K562 (cell line): ENCODE data around the gene U2SURP. TPM values are rescaled to one million over a fixed set of nuclear protein-coding genes. Genes with fewer than 3 reads are reported as not detected.

Source experiments
- ATAC-seq: fragments of 200-7000 bp; cut with Tn5 transposase; 3 replicates; pipeline ENCODE4 v1.9.1; 2020; ENCODE audit warnings: moderate library complexity
- BruUV-seq: library from RNA; stranded (reverse); fragments of 400-500 nt; replicated peaks from 2 replicates; lab custom pipeline; 2021; lab: Mats Ljungman, UMichigan
- CTCF ChIA-PET: fragments of 300-600 bp; formaldehyde crosslinking; extraction: SDS; loops from one replicate; lab custom pipeline; 2021; ENCODE audit warnings: low intra/inter-chr PET ratio; lab: Yijun Ruan, JAX
- POLR2A ChIA-PET: fragments of 300-600, 350-650 bp; sonication (Branson Sonifier 250); formaldehyde crosslinking; extraction: SDS; loops from one replicate; lab custom pipeline; 2021; ENCODE audit warnings: antibody characterized with exemption, inconsistent platforms; lab: Yijun Ruan, JAX
- DNase-seq, 4 experiments: peaks; one replicate each; pipeline versions ENCODE4 v3.0.0 to v3.0.0-alpha.2; 2011 to 2018; ENCODE audit warnings: low spot score in 3 of 4, mixed read lengths in 3 of 4; ENCODE audit errors: extremely low read depth in 1 of 4
- FAIRE-seq: peaks from 2 replicates; lab custom pipeline; 2011; peaks lifted over from hg19 to GRCh38; lab: Jason Lieb, UNC
- H2AFZ ChIP-seq: 2 replicates; pipeline ENCODE4 v1.6.0; 2011; ENCODE audit warnings: low read depth, low read length, control low read depth, inconsistent platforms
- H3K27ac ChIP-seq: fragments of 200-600 bp; 3 replicates; pipeline ENCODE4 v1.8.0; 2011; ENCODE audit warnings: low read depth, mild to moderate bottlenecking, control low read depth, inconsistent platforms, low read length, moderate library complexity, mixed read lengths; ENCODE audit errors: extremely low read depth
- H3K27me3 ChIP-seq, 2 experiments: fragments of 300-600 bp in 1 of 2; 2 replicates in 1 of 2; 3 replicates in 1 of 2; pipeline versions ENCODE4 v1.6.0 to v1.8.0; 2011; ENCODE audit warnings: inconsistent platforms in 2 of 2, low read length in 2 of 2, mild to moderate bottlenecking in 1 of 2, mixed read lengths in 1 of 2, moderate library complexity in 1 of 2; ENCODE audit not compliant: control insufficient read depth in 2 of 2, insufficient read depth in 2 of 2
- H3K36me3 ChIP-seq: fragments of 300-600 bp; 3 replicates; pipeline ENCODE4 v1.8.0; 2011; ENCODE audit warnings: mild to moderate bottlenecking, low read length, inconsistent platforms; ENCODE audit not compliant: control insufficient read depth, insufficient read depth
- H3K4me1 ChIP-seq, 2 experiments: fragments of 200-600 bp in 1 of 2; replicated peaks in 1 of 2; 2 replicates in 1 of 2; 3 replicates in 1 of 2; pipeline versions ENCODE4 v1.5.1 to v1.8.0; 2011; ENCODE audit warnings: inconsistent platforms in 2 of 2, low read length in 2 of 2, mild to moderate bottlenecking in 1 of 2, mixed read lengths in 1 of 2, moderate library complexity in 1 of 2; ENCODE audit not compliant: control insufficient read depth in 2 of 2, insufficient read depth in 2 of 2
- H3K4me2 ChIP-seq: 2 replicates; pipeline ENCODE4 v1.6.1; 2011; ENCODE audit warnings: low read length, control low read depth, inconsistent platforms, mixed read lengths; ENCODE audit not compliant: insufficient read depth
- H3K4me3 ChIP-seq: fragments of 200-600 bp; sonication (generic), shearing (Covaris generic); 2 replicates; pipeline ENCODE4 v1.5.1; 2016; ENCODE audit warnings: control low read depth, inconsistent platforms
- H3K79me2 ChIP-seq: fragments of 200-600 bp; 3 replicates; pipeline ENCODE4 v1.8.0; 2011; ENCODE audit warnings: low read length, inconsistent platforms; ENCODE audit not compliant: control insufficient read depth, insufficient read depth
- H3K9ac ChIP-seq, 2 experiments: 2 replicates each; pipeline versions ENCODE4 v1.6.0 to v1.6.1; 2011; ENCODE audit warnings: low read depth in 2 of 2, low read length in 2 of 2, control low read depth in 1 of 2, inconsistent platforms in 1 of 2, mild to moderate bottlenecking in 1 of 2, mixed read lengths in 1 of 2; ENCODE audit not compliant: insufficient read depth in 1 of 2
- H3K9me1 ChIP-seq: one replicate; pipeline ENCODE4 v1.6.0; 2011; ENCODE audit warnings: inconsistent platforms, mild to moderate bottlenecking, low read length, moderate library complexity; ENCODE audit not compliant: control insufficient read depth, insufficient read depth
- H3K9me3 ChIP-seq: replicated peaks from 2 replicates; pipeline ENCODE4 v1.5.1; 2011; ENCODE audit warnings: low read depth, low read length, inconsistent platforms; ENCODE audit not compliant: control insufficient read depth, insufficient read depth
- H4K20me1 ChIP-seq: replicated peaks from 2 replicates; pipeline ENCODE4 v1.6.1; 2011; ENCODE audit warnings: low read length, inconsistent platforms, mixed read lengths; ENCODE audit not compliant: control insufficient read depth, insufficient read depth
- ADNP ChIP-seq: fragments of 200-800 bp; sonication (Bioruptor generic); IDR thresholded peaks from 2 replicates; pipeline ENCODE4 v1.6.1; 2016; ENCODE audit warnings: missing genetic modification characterization, missing compliant biosample characterization
- DPF2 ChIP-seq: fragments of 450-650 bp; IDR thresholded peaks from 2 replicates; pipeline ENCODE4 v1.6.1; 2016
- HMBOX1 ChIP-seq: sonication (generic); IDR thresholded peaks from 2 replicates; pipeline ENCODE4 v1.6.1; 2016
- JUNB ChIP-seq: fragments of 450-650 bp; formaldehyde crosslinking; conservative IDR thresholded peaks from 2 replicates; pipeline ENCODE4 v1.4.0; 2020; ENCODE audit warnings: mild to moderate bottlenecking
- NR2C2 ChIP-seq, 2 experiments: fragments of 200-800 bp in 1 of 2; sonication (Bioruptor generic) in 1 of 2; sonication (generic) in 1 of 2; formaldehyde crosslinking in 1 of 2; IDR thresholded peaks; 2 replicates each; pipeline versions ENCODE4 v1.6.1 to v1.8.0; 2016 to 2022; ENCODE audit warnings: mild to moderate bottlenecking in 1 of 2, missing compliant biosample characterization in 1 of 2, missing genetic modification characterization in 1 of 2, missing genetic modification reagents in 1 of 2
- U2AF1 ChIP-seq: fragments of 200-400 bp; formaldehyde crosslinking; optimal IDR thresholded peaks from 2 replicates; pipeline ENCODE3; 2017; ENCODE audit warnings: mild to moderate bottlenecking, low read depth, low read length, moderate library complexity
- ZC3H4 ChIP-seq: sonication (generic); formaldehyde crosslinking; IDR thresholded peaks from 2 replicates; pipeline ENCODE4 v1.9.0; 2021; ENCODE audit warnings: missing genetic modification reagents, borderline replicate concordance
- ZNF79 ChIP-seq: fragments of 250-450 bp; sonication (Bioruptor Pico); IDR thresholded peaks from 2 replicates; pipeline ENCODE4 v1.4.0; 2020; ENCODE audit warnings: low read depth, mild to moderate bottlenecking, moderate library complexity
- ZSCAN32 ChIP-seq: fragments of 450-650 bp; formaldehyde crosslinking; IDR thresholded peaks from 2 replicates; pipeline ENCODE4 v1.4.0; 2020; ENCODE audit warnings: mild to moderate bottlenecking, moderate library complexity
- WGBS: fragments of 100-300 bp; shearing (Covaris generic); methylation state at CpG from one replicate; pipeline ENCODE4 v1.1.6; 2016; ENCODE audit warnings: low coverage, mixed read lengths; ENCODE audit not compliant: insufficient coverage; ENCODE audit errors: missing lambda C conversion rate; 5-methylcytosine and 5-hydroxymethylcytosine counted together
- in situ Hi-C: fragments of 300-500 bp; cut with MboI; formaldehyde crosslinking; loops from 4 replicates; pipeline ENCODE4 v1.15.0; 2018; ENCODE audit warnings: inconsistent platforms, mixed read lengths
- intact Hi-C: fragments of 100-400 bp; cut with micrococcal nuclease; formaldehyde crosslinking; loops from 2 replicates; pipeline ENCODE4 v1.14.2; 2022
- polyA plus RNA-seq, 8 experiments: library from polyadenylated mRNA; depleted of rRNA in 4 of 8; stranded (reverse) in 5 of 8; unstranded in 3 of 8; fragments of >200 nt; fragmentation: Nextera tagmentation in 2 of 8; fragmentation: Illumina TruSeq in 1 of 8; extraction: Ambion mirVana in 2 of 8; extraction: Trizol in 1 of 8; gene quantifications; 2 replicates each; pipeline versions ENCODE4 v1.2.1 to v1.2.3, GENCODE V29; 2011 to 2014; ENCODE audit warnings: inconsistent platforms in 1 of 8, missing spikeins in 1 of 8
- total RNA-seq, 7 experiments: library from RNA; depleted of rRNA in 6 of 7; stranded (reverse); fragments of >200 nt in 6 of 7; fragmentation: Illumina TruSeq in 2 of 7; extraction: Trizol in 2 of 7; gene quantifications; 2 replicates each; pipeline versions ENCODE4 v1.2.1 to v1.2.3, GENCODE V29; 2011 to 2021; ENCODE audit warnings: low replicate concordance in 1 of 7

U2SURP gene
- total and polyA plus RNA-seq, 9 of the 15 experiments (the other 6 are each of a cell fraction or from before 2014, with no cell fraction given), result 128 to 322 (median 191) TPM

GRCh38 chr3:143100451-143100850, 99.1 kb downstream of the U2SURP start:
- 60% methylated on average over 6 of the region's 6 CpGs for WGBS
- Histone ChIP-seq H3K4me1 (no peaks in the 10 kb centered on the region; a peak in 1 of 5 replicates), H4K20me1 (no peaks in the 10 kb centered on the region), H3K9ac (no peak overlapping the region), H3K79me2 (no peaks in the 10 kb centered on the region), H3K27me3 (no peaks in the 10 kb centered on the region), H3K4me2 (no peak overlapping the region), H3K27ac (no peak overlapping the region), H3K36me3 (no peaks in the 10 kb centered on the region), H2AFZ (no peak overlapping the region), H3K4me3 (no peak overlapping the region), H3K9me1 (no peaks in the 10 kb centered on the region), H3K9me3 (peaks cover 13% of the 10 kb centered on the region)
- FAIRE-seq (no peak), DNase-seq (no peak), ATAC-seq (no peak)
- POLR2A ChIA-PET, result interaction anchor here (1.3 kb wide), 1 partner anchor 44 kb away, joined by 4 read pairs; no protein-coding TSS in a partner anchor
- intact Hi-C loops (no loop called here), in situ Hi-C loops (no loop called here)
- TF ChIP-seq ZNF79 (no peak), HMBOX1 (no peak), ADNP (no peak), ZSCAN32 (CRISPR knock-in tag) (no peak), U2AF1 (no peak), ZC3H4 (CRISPR knock-in tag) (no peak), JUNB (CRISPR knock-in tag) (no peak), NR2C2 (CRISPR knock-in tag; IDR thresholded peaks at IDR 0.05) (no peak), NR2C2 (tag; IDR thresholded peaks at IDR 0.05) (no peak), DPF2 (no peak)
- CTCF ChIA-PET, result no interaction called here
- no TSS peak for BruUV-seq
